22Rv1 (cell line): ENCODE results near the gene NMRAL1.

Experiments used
- H3K27ac ChIP-seq: fragments of 450-650 bp; 2 replicates; pipeline ENCODE4 v1.5.1; 2017
- ZFX ChIP-seq: fragments of 450-650 bp; IDR thresholded peaks from 2 replicates; pipeline ENCODE4 v1.6.1; 2017; ENCODE audit warnings: antibody characterized with exemption, borderline replicate concordance
- TF ChIP-seq, protein P1 (sequence below): fragments of 450-650 bp; IDR thresholded peaks from 2 replicates; pipeline ENCODE4 v1.5.1; 2017; ENCODE audit warnings: mild to moderate bottlenecking

NMRAL1 gene

GRCh38 chr16:4475880-4476788, 1.7 kb upstream of the NMRAL1 start, which contains the start of gene HMOX2:
Gene HMOX2 (plus strand): TSS chr16:4476398. CDS start chr16:4505525, 29,127 bp downstream.
- H3K27ac ChIP-seq: peak within 1 kb of the TSS; percentile 96
- TF ChIP-seq, protein P1, sequence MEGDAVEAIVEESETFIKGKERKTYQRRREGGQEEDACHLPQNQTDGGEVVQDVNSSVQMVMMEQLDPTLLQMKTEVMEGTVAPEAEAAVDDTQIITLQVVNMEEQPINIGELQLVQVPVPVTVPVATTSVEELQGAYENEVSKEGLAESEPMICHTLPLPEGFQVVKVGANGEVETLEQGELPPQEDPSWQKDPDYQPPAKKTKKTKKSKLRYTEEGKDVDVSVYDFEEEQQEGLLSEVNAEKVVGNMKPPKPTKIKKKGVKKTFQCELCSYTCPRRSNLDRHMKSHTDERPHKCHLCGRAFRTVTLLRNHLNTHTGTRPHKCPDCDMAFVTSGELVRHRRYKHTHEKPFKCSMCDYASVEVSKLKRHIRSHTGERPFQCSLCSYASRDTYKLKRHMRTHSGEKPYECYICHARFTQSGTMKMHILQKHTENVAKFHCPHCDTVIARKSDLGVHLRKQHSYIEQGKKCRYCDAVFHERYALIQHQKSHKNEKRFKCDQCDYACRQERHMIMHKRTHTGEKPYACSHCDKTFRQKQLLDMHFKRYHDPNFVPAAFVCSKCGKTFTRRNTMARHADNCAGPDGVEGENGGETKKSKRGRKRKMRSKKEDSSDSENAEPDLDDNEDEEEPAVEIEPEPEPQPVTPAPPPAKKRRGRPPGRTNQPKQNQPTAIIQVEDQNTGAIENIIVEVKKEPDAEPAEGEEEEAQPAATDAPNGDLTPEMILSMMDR: peak; percentile 78
- TF ChIP-seq ZFX: no peak

DNA sequence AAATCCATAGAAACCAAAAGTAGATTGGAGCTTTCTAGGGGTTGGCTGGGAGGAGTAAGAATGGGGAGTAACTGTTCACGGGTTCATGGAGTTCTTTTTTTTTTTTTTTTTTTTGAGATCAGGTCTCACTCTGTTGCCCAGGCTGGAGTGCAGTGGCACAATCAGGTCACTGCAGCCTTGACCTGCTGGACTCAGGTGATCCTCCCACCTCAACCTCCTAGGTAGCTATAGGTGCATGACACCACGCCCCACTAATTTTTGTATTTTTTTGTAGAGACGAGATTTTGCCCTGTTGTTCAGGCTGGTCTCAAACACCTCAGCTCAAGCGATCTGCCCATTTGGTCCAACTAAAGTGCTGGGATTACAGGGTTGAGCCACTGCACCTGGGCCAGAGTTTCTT, 1.5 kb downstream of the NMRAL1 start:
- peak overlapping the region; percentile 96; the same call in 1 of the 2 replicates for H3K27ac ChIP-seq
- no peak for TF ChIP-seq ZFX
- TF ChIP-seq, protein P1: no peak

- no peak overlapping the region for H3K27ac ChIP-seq
- TF ChIP-seq ZFX: no peak
- TF ChIP-seq, protein P1: no peak
These were observed 2.6 kb downstream of the NMRAL1 start for GRCh38 chr16:4471869-4472268.

- TF ChIP-seq, protein P1: no peak
- no peak for TF ChIP-seq ZFX
- no peak overlapping the region for H3K27ac ChIP-seq
These were observed 5.5 kb downstream of the NMRAL1 start for GRCh38 chr16:4468972-4469371.

- TF ChIP-seq, protein P1: no peak
- no peak for TF ChIP-seq ZFX
- no peak overlapping the region for H3K27ac ChIP-seq
These were observed 6.5 kb downstream of the NMRAL1 start for GRCh38 chr16:4467916-4468315.

GRCh38 chr16:4465977-4466779, 8.2 kb downstream of the NMRAL1 start:
- TF ChIP-seq, protein P1: no peak
- TF ChIP-seq ZFX: no peak

More at GRCh38 chr16:4465977-4466779, 8.2 kb downstream of the NMRAL1 start:
- H3K27ac ChIP-seq: no peak overlapping the region
